ENCODE results near the gene ACER3. TPM values are rescaled to one million over a fixed set of nuclear protein-coding genes. Genes with fewer than 3 reads are reported as not detected.
"Not testable (repeated sequence)": the region's sequence is repeated elsewhere in the genome, so short reads cannot be mapped to it uniquely, and the experiment has no call there.

The ACER3 gene
- polyA plus RNA-seq, 4 donors = 3.8 to 9.5 (median 6.0) TPM

DNA sequence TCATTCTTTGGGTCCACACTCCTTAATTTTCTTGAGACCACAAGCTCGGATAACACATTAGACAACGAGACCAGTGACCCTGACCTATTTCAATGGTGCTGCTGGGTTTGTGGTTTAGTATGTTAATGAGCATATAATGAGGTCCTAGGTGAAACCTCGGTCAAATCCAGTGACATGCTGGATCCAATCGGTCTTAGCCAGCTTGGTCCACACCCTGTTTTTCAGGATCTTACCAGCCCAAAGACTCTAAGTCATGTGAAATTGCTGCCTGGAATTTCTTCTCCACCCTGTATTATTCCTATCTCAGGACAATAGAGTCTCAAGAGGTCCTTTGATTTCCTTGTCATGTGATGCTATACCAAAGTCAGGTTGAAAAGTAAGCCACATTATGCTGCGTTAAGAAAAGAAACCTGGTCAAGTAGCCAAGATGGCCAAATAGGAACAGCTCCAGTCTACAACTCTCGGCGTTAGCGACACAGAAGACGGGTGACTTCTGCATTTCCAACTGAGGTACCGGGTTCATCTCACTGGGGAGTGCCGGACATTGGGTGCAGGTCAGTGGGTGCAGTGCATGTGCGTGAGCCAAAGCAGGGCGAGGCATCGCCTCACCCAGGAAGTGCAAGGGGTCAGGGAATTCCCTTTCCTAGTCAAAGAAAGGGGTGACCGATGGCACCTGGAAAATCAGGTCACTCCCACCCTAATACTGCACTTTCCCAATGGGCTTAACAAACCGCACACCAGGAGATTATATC lies 102.9 kb downstream of the ACER3 start:
- not testable (repeated sequence) for FAIRE-seq
- 49 to 74% (median 60%) methylated on average over 16 of the region's 16 CpGs for WGBS, 3 donors

DNA sequence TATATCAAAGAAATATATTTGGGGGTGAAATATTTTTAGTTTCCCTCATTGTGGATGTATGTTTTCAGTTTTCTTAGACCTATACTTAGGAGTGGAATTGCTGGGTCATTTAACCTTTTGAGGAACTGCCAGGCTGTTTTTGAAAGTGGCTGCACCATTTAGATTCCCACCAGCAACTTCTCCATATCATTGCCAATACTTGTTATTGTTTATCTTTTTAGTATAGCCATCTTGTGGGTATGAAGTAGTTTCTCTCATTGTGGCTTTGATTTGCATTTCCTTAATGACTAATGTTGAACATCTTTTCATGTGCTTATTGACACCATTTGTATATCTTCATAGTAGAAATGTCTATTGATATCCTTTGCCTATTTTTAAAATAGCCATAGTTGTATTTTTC lies 111.3 kb downstream of the ACER3 start:
- DNase-seq (no peak), FAIRE-seq (peak; percentile 84)
- Histone ChIP-seq H3K27ac (ENCODE audit: low read depth in 1 of 3, low read length in 2 of 3) (no peak overlapping the region), H3K4me1 (ENCODE audit: control insufficient read depth in 3 of 3, insufficient read depth in 2 of 3, low read depth in 1 of 3, low read length in 2 of 3) (peaks cover 0 to 4% (median 3%) of the 10 kb centered on the region in 3 donors), H3K9me3 (ENCODE audit: control insufficient read depth in 2 of 2, insufficient read depth in 1 of 2, low read depth in 1 of 2, low read length in 1 of 2) (peaks cover 0 to 8% of the 10 kb centered on the region in 2 donors), H3K36me3 (ENCODE audit: control insufficient read depth in 3 of 3, insufficient read depth in 2 of 3, low read depth in 1 of 3, low read length in 3 of 3) (peaks cover 0 to 9% (median 3%) of the 10 kb centered on the region in 3 donors), H3K4me3 (ENCODE audit: low read depth in 1 of 3, low read length in 3 of 3) (no peak overlapping the region), H3K27me3 (ENCODE audit: control insufficient read depth in 3 of 3, insufficient read depth in 3 of 3, low read length in 3 of 3) (no peaks in the 10 kb centered on the region)

More for the DNA sequence above, 102.9 kb downstream of the ACER3 start:
- not testable (repeated sequence) for H3K27me3 ChIP-seq (ENCODE audit: control insufficient read depth in 3 of 3, insufficient read depth in 3 of 3, low read length in 3 of 3); H3K36me3 ChIP-seq (ENCODE audit: control insufficient read depth in 3 of 3, insufficient read depth in 2 of 3, low read depth in 1 of 3, low read length in 3 of 3); H3K4me3 ChIP-seq (ENCODE audit: low read depth in 1 of 3, low read length in 3 of 3)
- DNase-seq = peak; percentile 57 to 69
- peaks cover 4 to 17% (median 6%) of the 10 kb centered on the region in 3 donors for H3K4me1 ChIP-seq (ENCODE audit: control insufficient read depth in 3 of 3, insufficient read depth in 2 of 3, low read depth in 1 of 3, low read length in 2 of 3)
- peaks cover 0 to 11% of the 10 kb centered on the region in 2 donors for H3K9me3 ChIP-seq (ENCODE audit: control insufficient read depth in 2 of 2, insufficient read depth in 1 of 2, low read depth in 1 of 2, low read length in 1 of 2)
- peak overlapping the region; percentile 51 to 80 (median 76) for H3K27ac ChIP-seq (ENCODE audit: low read depth in 1 of 3, low read length in 2 of 3)

DNA sequence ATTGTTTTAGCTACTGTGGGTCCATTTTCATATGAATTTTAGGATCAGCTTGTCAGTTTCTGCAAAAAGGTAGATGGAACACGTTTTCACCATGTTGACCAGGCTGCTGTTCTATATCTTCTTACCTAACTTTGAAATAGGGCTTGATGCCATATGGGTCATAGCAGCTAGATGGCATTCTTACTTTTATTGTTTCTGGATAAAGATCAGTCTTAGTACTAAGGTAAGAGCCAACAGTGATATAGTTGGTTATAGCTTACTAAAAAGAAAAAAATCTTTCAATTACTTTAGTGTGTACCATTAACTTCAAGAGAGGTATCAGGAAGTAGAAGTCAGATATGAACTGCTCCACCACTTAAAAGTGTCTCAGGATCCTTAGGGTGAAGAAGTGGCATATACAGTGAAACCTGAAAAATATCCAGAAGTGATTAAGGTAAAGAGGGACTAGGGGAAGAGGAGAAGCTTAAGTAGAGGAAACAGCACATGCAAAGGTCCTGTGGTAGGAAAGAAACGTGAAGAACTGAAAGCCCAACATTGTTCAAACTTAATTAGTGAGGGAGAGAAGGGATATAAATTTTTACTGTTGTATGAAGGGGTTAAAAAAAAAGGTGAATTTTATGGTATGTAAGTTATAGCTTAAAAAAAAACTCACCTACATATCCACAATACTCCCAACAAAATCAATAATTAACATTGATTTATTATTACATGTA lies 113.6 kb downstream of the ACER3 start:
- Histone ChIP-seq H3K9me3 (ENCODE audit: control insufficient read depth in 2 of 2, insufficient read depth in 1 of 2, low read depth in 1 of 2, low read length in 1 of 2) (peaks cover 0 to 21% of the 10 kb centered on the region in 2 donors), H3K36me3 (ENCODE audit: control insufficient read depth in 3 of 3, insufficient read depth in 2 of 3, low read depth in 1 of 3, low read length in 3 of 3) (peaks cover 0 to 24% (median 9%) of the 10 kb centered on the region in 3 donors), H3K27ac (ENCODE audit: low read depth in 1 of 3, low read length in 2 of 3) (no peak overlapping the region), H3K4me1 (ENCODE audit: control insufficient read depth in 3 of 3, insufficient read depth in 2 of 3, low read depth in 1 of 3, low read length in 2 of 3) (peaks cover 0 to 15% (median 9%) of the 10 kb centered on the region in 3 donors), H3K4me3 (ENCODE audit: low read depth in 1 of 3, low read length in 3 of 3) (no peak overlapping the region), H3K27me3 (ENCODE audit: control insufficient read depth in 3 of 3, insufficient read depth in 3 of 3, low read length in 3 of 3) (no peaks in the 10 kb centered on the region)
- DNase-seq (peak in 1 of 2 donors; percentile 67), FAIRE-seq (no peak)
- WGBS, 3 donors = 23 to 52% (median 28%) methylated on average over 2 of the region's 2 CpGs

DNA sequence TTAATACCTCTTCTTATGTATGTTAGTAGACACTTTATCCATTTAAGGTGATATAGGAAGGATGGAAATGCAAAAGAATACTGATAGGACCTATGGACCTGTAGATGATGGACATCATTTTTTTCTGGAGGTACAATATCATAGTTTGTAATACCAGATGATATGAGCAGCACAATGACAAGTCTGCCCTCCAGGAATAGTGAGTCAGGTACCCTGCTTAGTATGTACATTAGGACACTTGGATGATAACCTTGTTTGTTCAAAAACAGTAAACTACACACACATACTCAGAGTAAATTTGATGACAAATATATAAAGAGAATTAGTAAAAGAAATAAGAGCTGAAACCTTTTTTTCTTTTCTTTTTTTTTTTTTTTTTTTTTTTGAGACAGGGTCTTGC lies 114.8 kb downstream of the ACER3 start:
- DNase-seq = no peak
- peaks cover 0 to 20% (median 9%) of the 10 kb centered on the region in 3 donors for H3K4me1 ChIP-seq (ENCODE audit: control insufficient read depth in 3 of 3, insufficient read depth in 2 of 3, low read depth in 1 of 3, low read length in 2 of 3)
- peaks cover 0 to 24% (median 9%) of the 10 kb centered on the region in 3 donors for H3K36me3 ChIP-seq (ENCODE audit: control insufficient read depth in 3 of 3, insufficient read depth in 2 of 3, low read depth in 1 of 3, low read length in 3 of 3)
- FAIRE-seq = no peak
- no peak overlapping the region for H3K27ac ChIP-seq (ENCODE audit: low read depth in 1 of 3, low read length in 2 of 3)
- no peaks in the 10 kb centered on the region for H3K27me3 ChIP-seq (ENCODE audit: control insufficient read depth in 3 of 3, insufficient read depth in 3 of 3, low read length in 3 of 3)
- no peak overlapping the region for H3K4me3 ChIP-seq (ENCODE audit: low read depth in 1 of 3, low read length in 3 of 3)
- peaks cover 0 to 21% of the 10 kb centered on the region in 2 donors for H3K9me3 ChIP-seq (ENCODE audit: control insufficient read depth in 2 of 2, insufficient read depth in 1 of 2, low read depth in 1 of 2, low read length in 1 of 2)

DNA sequence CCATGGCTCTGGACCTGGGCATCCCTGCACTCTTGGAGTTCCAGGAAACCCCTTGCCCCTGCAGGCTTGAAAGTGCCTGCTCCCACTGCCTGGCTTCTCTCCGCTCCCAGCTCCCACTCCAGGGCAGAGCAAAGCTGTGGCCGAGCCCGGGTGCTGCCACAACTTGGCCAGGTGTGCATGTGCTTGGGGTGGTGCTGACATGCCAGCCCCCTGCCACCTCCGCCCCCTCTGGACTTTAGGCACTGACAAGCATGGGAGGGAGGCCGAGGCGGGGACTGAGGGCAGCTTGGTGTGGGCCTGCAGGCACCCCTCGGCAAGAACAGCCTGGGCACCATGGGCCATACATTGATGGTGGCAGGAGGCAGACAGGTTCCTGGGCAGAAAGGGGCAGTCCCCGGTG lies 117.1 kb downstream of the ACER3 start:
- H3K4me1 ChIP-seq (ENCODE audit: control insufficient read depth in 3 of 3, insufficient read depth in 2 of 3, low read depth in 1 of 3, low read length in 2 of 3) = peaks cover 0 to 25% (median 7%) of the 10 kb centered on the region in 3 donors
- peaks cover 0 to 16% of the 10 kb centered on the region in 2 donors for H3K9me3 ChIP-seq (ENCODE audit: control insufficient read depth in 2 of 2, insufficient read depth in 1 of 2, low read depth in 1 of 2, low read length in 1 of 2)
- H3K27me3 ChIP-seq (ENCODE audit: control insufficient read depth in 3 of 3, insufficient read depth in 3 of 3, low read length in 3 of 3) = no peaks in the 10 kb centered on the region
- peaks cover 0 to 20% (median 6%) of the 10 kb centered on the region in 3 donors for H3K36me3 ChIP-seq (ENCODE audit: control insufficient read depth in 3 of 3, insufficient read depth in 2 of 3, low read depth in 1 of 3, low read length in 3 of 3)
- H3K27ac ChIP-seq (ENCODE audit: low read depth in 1 of 3, low read length in 2 of 3) = peak overlapping the region in 1 of 3 donors; percentile 5
- DNase-seq (no peak), FAIRE-seq (no peak)
- 95 to 99% (median 98%) methylated on average over 8 of the region's 8 CpGs for WGBS, 3 donors
- H3K4me3 ChIP-seq (ENCODE audit: low read depth in 1 of 3, low read length in 3 of 3) = no peak overlapping the region

DNA sequence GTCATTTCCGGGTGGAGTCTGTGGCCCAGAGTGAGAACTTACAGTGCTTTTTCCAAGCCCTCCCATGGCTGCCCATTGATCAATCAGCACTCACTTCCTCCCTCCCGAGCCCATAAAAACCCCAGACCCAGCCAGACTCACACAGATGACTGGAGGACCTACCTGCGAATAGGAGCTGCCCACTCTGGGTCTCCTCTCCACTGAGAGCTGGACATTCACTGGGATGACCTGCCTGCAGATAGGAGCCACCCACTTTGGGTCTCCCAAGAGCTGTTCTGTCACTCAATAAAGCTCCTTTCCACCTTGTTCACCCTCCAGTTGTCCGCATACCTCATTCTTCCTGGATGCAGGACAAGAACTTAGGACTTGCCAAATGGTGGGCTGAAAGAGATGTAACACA lies 117.5 kb downstream of the ACER3 start:
- H3K9me3 ChIP-seq (ENCODE audit: control insufficient read depth in 2 of 2, insufficient read depth in 1 of 2, low read depth in 1 of 2, low read length in 1 of 2) = peaks cover 0 to 14% of the 10 kb centered on the region in 2 donors
- H3K4me1 ChIP-seq (ENCODE audit: control insufficient read depth in 3 of 3, insufficient read depth in 2 of 3, low read depth in 1 of 3, low read length in 2 of 3) = peaks cover 0 to 25% (median 6%) of the 10 kb centered on the region in 3 donors
- FAIRE-seq = no peak
- H3K36me3 ChIP-seq (ENCODE audit: control insufficient read depth in 3 of 3, insufficient read depth in 2 of 3, low read depth in 1 of 3, low read length in 3 of 3) = peaks cover 0 to 17% (median 6%) of the 10 kb centered on the region in 3 donors
- H3K27ac ChIP-seq (ENCODE audit: low read depth in 1 of 3, low read length in 2 of 3) = no peak overlapping the region
- no peaks in the 10 kb centered on the region for H3K27me3 ChIP-seq (ENCODE audit: control insufficient read depth in 3 of 3, insufficient read depth in 3 of 3, low read length in 3 of 3)
- 96 to 100% (median 96%) methylated on average over 4 of the region's 4 CpGs for WGBS, 3 donors
- H3K4me3 ChIP-seq (ENCODE audit: low read depth in 1 of 3, low read length in 3 of 3) = no peak overlapping the region
- DNase-seq = no peak

DNA sequence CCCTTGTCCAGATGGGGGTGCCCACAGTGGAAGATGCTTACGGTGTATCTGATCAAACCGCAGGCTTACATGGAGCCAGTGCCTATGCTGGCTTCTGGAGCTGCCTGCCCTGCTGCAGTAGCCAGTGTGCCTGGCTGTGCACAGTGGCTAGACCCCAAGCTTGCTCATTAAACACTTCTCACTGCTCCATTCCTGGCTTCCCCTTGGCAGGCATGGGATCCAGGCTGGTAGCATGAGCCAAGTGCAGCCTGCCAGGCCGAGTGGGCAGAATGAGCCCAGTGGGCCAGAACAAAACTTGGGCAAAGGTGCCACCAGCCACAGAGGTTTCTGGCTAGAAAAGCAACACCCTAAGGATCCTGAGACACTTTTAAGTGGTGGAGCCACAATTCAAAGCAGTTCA lies 118.1 kb downstream of the ACER3 start:
- H3K4me3 ChIP-seq (ENCODE audit: low read depth in 1 of 3, low read length in 3 of 3) = no peak overlapping the region
- peaks cover 0 to 15% (median 6%) of the 10 kb centered on the region in 3 donors for H3K36me3 ChIP-seq (ENCODE audit: control insufficient read depth in 3 of 3, insufficient read depth in 2 of 3, low read depth in 1 of 3, low read length in 3 of 3)
- H3K27ac ChIP-seq (ENCODE audit: low read depth in 1 of 3, low read length in 2 of 3) = peak overlapping the region in 1 of 3 donors; percentile 6
- WGBS, 3 donors = 86 to 94% (median 94%) methylated on average over 3 of the region's 3 CpGs
- no peak for FAIRE-seq
- peaks cover 0 to 22% (median 6%) of the 10 kb centered on the region in 3 donors for H3K4me1 ChIP-seq (ENCODE audit: control insufficient read depth in 3 of 3, insufficient read depth in 2 of 3, low read depth in 1 of 3, low read length in 2 of 3)
- H3K27me3 ChIP-seq (ENCODE audit: control insufficient read depth in 3 of 3, insufficient read depth in 3 of 3, low read length in 3 of 3) = no peaks in the 10 kb centered on the region
- peaks cover 0 to 14% of the 10 kb centered on the region in 2 donors for H3K9me3 ChIP-seq (ENCODE audit: control insufficient read depth in 2 of 2, insufficient read depth in 1 of 2, low read depth in 1 of 2, low read length in 1 of 2)
- DNase-seq = no peak

DNA sequence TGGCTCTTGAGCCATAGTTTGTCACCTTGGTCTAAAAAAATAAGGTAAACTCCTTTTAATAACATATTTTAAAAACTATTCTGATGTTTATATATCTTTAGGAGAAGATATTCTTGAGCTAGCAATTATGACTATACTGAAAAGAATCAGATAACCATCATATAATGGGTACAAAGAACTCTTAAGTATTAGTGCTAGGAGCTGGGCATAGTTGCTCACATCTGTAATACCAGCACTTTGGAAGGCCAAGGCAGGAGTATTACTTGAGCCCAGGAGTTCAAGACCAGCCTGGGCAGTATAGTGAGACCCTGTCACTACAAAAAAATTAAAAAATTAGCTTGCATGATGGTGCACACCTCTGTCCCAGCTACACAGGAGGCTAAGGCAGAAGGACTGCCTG lies 119.5 kb downstream of the ACER3 start:
- Histone ChIP-seq H3K36me3 (ENCODE audit: control insufficient read depth in 3 of 3, insufficient read depth in 2 of 3, low read depth in 1 of 3, low read length in 3 of 3) (peaks cover 0 to 15% (median 6%) of the 10 kb centered on the region in 3 donors), H3K9me3 (ENCODE audit: control insufficient read depth in 2 of 2, insufficient read depth in 1 of 2, low read depth in 1 of 2, low read length in 1 of 2) (peaks cover 0 to 14% of the 10 kb centered on the region in 2 donors), H3K4me3 (ENCODE audit: low read depth in 1 of 3, low read length in 3 of 3) (no peak overlapping the region), H3K4me1 (ENCODE audit: control insufficient read depth in 3 of 3, insufficient read depth in 2 of 3, low read depth in 1 of 3, low read length in 2 of 3) (peaks cover 4 to 34% (median 6%) of the 10 kb centered on the region in 3 donors), H3K27ac (ENCODE audit: low read depth in 1 of 3, low read length in 2 of 3) (peak overlapping the region in 1 of 3 donors; percentile 74), H3K27me3 (ENCODE audit: control insufficient read depth in 3 of 3, insufficient read depth in 3 of 3, low read length in 3 of 3) (no peaks in the 10 kb centered on the region)
- DNase-seq (peak in 1 of 2 donors; percentile 58), FAIRE-seq (no peak)

All from small intestine (tissue), 7 donors.